GM13976 (cell line): ENCODE data around the gene FCSK.

Experiments
- DNase-seq: peaks from one replicate; pipeline ENCODE4 v3.0.0; 2012; ENCODE audit warnings: low spot score
- CTCF ChIP-seq: IDR thresholded peaks from 2 replicates; pipeline ENCODE4 v1.5.1; 2012; ENCODE audit warnings: borderline replicate concordance, mild to moderate bottlenecking; ENCODE audit not compliant: insufficient read depth; ENCODE audit errors: extremely low read depth, missing control alignments, control extremely low read depth
- in situ Hi-C: fragments of 300-500 bp; cut with MboI; formaldehyde crosslinking; loops from one replicate; pipeline ENCODE4 v1.12.0; 2022; ENCODE audit warnings: low sequenced_read_pairs, mixed read lengths, inconsistent platforms; ENCODE audit not compliant: unreplicated experiment

FCSK gene

DNA sequence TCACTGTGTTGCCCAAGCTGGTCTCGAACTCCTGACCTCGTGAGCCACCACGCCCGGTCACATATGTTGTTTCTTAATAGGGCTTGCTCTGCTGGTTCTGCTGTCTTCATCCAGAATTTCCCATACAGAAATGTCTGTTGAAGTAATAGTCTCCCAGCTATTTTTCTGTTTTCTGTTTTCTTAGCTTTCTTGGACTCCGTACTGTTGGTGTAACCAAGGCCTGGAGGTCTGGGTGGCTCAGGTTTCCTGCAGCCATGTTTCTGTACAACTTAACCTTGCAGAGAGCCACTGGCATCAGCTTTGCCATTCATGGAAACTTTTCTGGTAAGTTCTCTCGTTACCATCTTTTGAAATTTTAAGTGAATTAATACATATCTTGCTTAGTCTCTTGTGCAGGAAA, 72.0 kb downstream of the FCSK start:
- DNase-seq: no peak
- no peak for TF ChIP-seq CTCF
- in situ Hi-C loops: no loop called here

- no peak for TF ChIP-seq CTCF
- no peak for DNase-seq
- in situ Hi-C loops: no loop called here
These were observed 73.1 kb downstream of the FCSK start for GRCh38 chr16:70527315-70527996.

GRCh38 chr16:70529051-70529777, 74.8 kb downstream of the FCSK start:
- peak; percentile 18 for TF ChIP-seq CTCF
- in situ Hi-C loops: no loop called here
- peak; percentile 37 for DNase-seq
